Nephron (organoid): ENCODE measurements around the gene MAP2K7.

Source experiments
- H3K27ac Mint-ChIP-seq, 3 experiments: 2 replicates each; pipeline ENCODE4 v1.8.0; 2020; ENCODE audit warnings: mixed read lengths in 3 of 3, mild to moderate bottlenecking in 2 of 3, moderate library complexity in 1 of 3
- H3K27me3 Mint-ChIP-seq: 2 replicates; pipeline ENCODE4 v1.8.0; 2021; ENCODE audit warnings: low read depth, mild to moderate bottlenecking, moderate library complexity, mixed read lengths
- H3K36me3 Mint-ChIP-seq: 2 replicates; pipeline ENCODE4 v1.8.0; 2020; ENCODE audit warnings: low read depth, mixed read lengths
- H3K4me1 Mint-ChIP-seq: 2 replicates; pipeline ENCODE4 v1.8.0; 2020; ENCODE audit warnings: mixed read lengths
- H3K4me3 Mint-ChIP-seq, 3 experiments: 2 replicates each; pipeline ENCODE4 v1.8.0; 2020; ENCODE audit warnings: mild to moderate bottlenecking in 3 of 3, mixed read lengths in 3 of 3, moderate library complexity in 2 of 3
- H3K9me3 Mint-ChIP-seq: 2 replicates; pipeline ENCODE4 v1.8.0; 2020; ENCODE audit warnings: mixed read lengths
- CTCF ChIP-seq, 3 experiments: fragments of 200-600 bp; sonication (generic); IDR thresholded peaks; one replicate each; pipeline ENCODE4 v1.5.0; 2021; ENCODE audit warnings: antibody characterized with exemption in 3 of 3; ENCODE audit not compliant: unreplicated experiment in 3 of 3

The MAP2K7 gene

GRCh38 chr19:7914099-7914498 is 10.4 kb downstream of the MAP2K7 start:
- H3K4me3 Mint-ChIP-seq: no peak overlapping the region
- no peak for TF ChIP-seq CTCF (IDR thresholded peaks at IDR 0.05; ENCODE audit: unreplicated experiment in 3 of 3)
- peaks cover 13% of the 10 kb centered on the region for H3K36me3 Mint-ChIP-seq
- H3K27ac Mint-ChIP-seq: no peak overlapping the region
- peaks cover 4% of the 10 kb centered on the region for H3K4me1 Mint-ChIP-seq
- H3K9me3 Mint-ChIP-seq: no peaks in the 10 kb centered on the region
- H3K27me3 Mint-ChIP-seq: peaks cover 46% of the 10 kb centered on the region

- Mint-ChIP-seq H3K4me1 (peaks cover 6% of the 10 kb centered on the region), H3K36me3 (peaks cover 13% of the 10 kb centered on the region), H3K27ac (peak within 1 kb of the TSS in 1 of 3 experiments; percentile 43), H3K4me3 (peak within 1 kb of the TSS; percentile 48 to 76 (median 71)), H3K27me3 (peaks cover 48% of the 10 kb centered on the region), H3K9me3 (no peaks in the 10 kb centered on the region)
- no peak for TF ChIP-seq CTCF (IDR thresholded peaks at IDR 0.05; ENCODE audit: unreplicated experiment in 3 of 3)
Measured at GRCh38 chr19:7914598-7915045, 10.9 kb downstream of the MAP2K7 start, which contains the start of gene TGFBR3L. TSS of gene TGFBR3L (plus strand) at chr19:7914830.

- H3K36me3 Mint-ChIP-seq: peaks cover 13% of the 10 kb centered on the region
- TF ChIP-seq CTCF (IDR thresholded peaks at IDR 0.05; ENCODE audit: unreplicated experiment in 3 of 3): no peak
- H3K4me1 Mint-ChIP-seq: peaks cover 13% of the 10 kb centered on the region
- H3K9me3 Mint-ChIP-seq: no peaks in the 10 kb centered on the region
- peaks cover 56% of the 10 kb centered on the region for H3K27me3 Mint-ChIP-seq
- peak overlapping the region in 1 of 3 experiments; percentile 43 for H3K27ac Mint-ChIP-seq
- H3K4me3 Mint-ChIP-seq: peak overlapping the region; percentile 54 to 76 (median 71)
Measured at GRCh38 chr19:7915250-7916102, 11.8 kb downstream of the MAP2K7 start.

- Mint-ChIP-seq H3K9me3 (no peaks in the 10 kb centered on the region), H3K27ac (no peak overlapping the region), H3K27me3 (peaks cover 59% of the 10 kb centered on the region), H3K4me3 (peak overlapping the region in 2 of 3 experiments; percentile 51 to 54), H3K4me1 (peaks cover 20% of the 10 kb centered on the region), H3K36me3 (peaks cover 11% of the 10 kb centered on the region)
- TF ChIP-seq CTCF (IDR thresholded peaks at IDR 0.05; ENCODE audit: unreplicated experiment in 3 of 3): no peak
Measured at GRCh38 chr19:7916103-7916954, 12.7 kb downstream of the MAP2K7 start.

- Mint-ChIP-seq H3K4me1 (peaks cover 20% of the 10 kb centered on the region), H3K27ac (no peak overlapping the region), H3K9me3 (no peaks in the 10 kb centered on the region), H3K36me3 (peaks cover 8% of the 10 kb centered on the region), H3K4me3 (peak overlapping the region; percentile 78 to 82 (median 80)), H3K27me3 (peaks cover 59% of the 10 kb centered on the region)
- no peak for TF ChIP-seq CTCF (IDR thresholded peaks at IDR 0.05; ENCODE audit: unreplicated experiment in 3 of 3)
Measured at GRCh38 chr19:7916955-7917266, 13.2 kb downstream of the MAP2K7 start.
